CD4-positive, alpha-beta memory T cell (primary cell): ENCODE data around the gene EDEM1. TPM values are rescaled to one million over a fixed set of nuclear protein-coding genes. Genes with fewer than 3 reads are reported as not detected.

Experiments
- CTCF ChIA-PET: fragments of 350-600 bp; sonication (Branson Sonifier 250); formaldehyde crosslinking; loops from one replicate; lab custom pipeline; 2021; ENCODE audit warnings: inconsistent platforms; ENCODE audit not compliant: partially characterized antibody; lab: Charles Lee
- POLR2A ChIA-PET: fragments of 350-600 bp; sonication (Branson Sonifier 250); formaldehyde crosslinking; loops from one replicate; lab custom pipeline; 2021; ENCODE audit not compliant: partially characterized antibody; lab: Charles Lee
- DNase-seq, 5 donors: peaks; one replicate each; pipeline versions ENCODE4 v3.0.0 to v3.0.0-alpha.2; 2020 to 2022; ENCODE audit warnings: mixed read lengths in 1 of 5
- H3K27ac ChIP-seq: one replicate; pipeline ENCODE4 v1.7.0; 2013; ENCODE audit warnings: low read depth, low read length
- H3K27me3 ChIP-seq: 2 replicates; pipeline ENCODE4 v1.7.0; 2013; ENCODE audit warnings: mild to moderate bottlenecking, low read length, moderate library complexity; ENCODE audit not compliant: insufficient read depth
- H3K36me3 ChIP-seq: 2 replicates; pipeline ENCODE4 v1.7.0; 2013; ENCODE audit warnings: mild to moderate bottlenecking, low read length, moderate library complexity; ENCODE audit not compliant: insufficient read depth
- H3K4me1 ChIP-seq: 2 replicates; pipeline ENCODE4 v1.7.0; 2013; ENCODE audit warnings: mild to moderate bottlenecking, low read length, moderate library complexity; ENCODE audit not compliant: insufficient read depth
- H3K4me3 ChIP-seq, 2 donors: one replicate each; pipeline ENCODE4 v1.7.0; 2013; ENCODE audit warnings: low read length in 2 of 2, mild to moderate bottlenecking in 1 of 2
- H3K9me3 ChIP-seq, 2 donors: one replicate each; pipeline ENCODE4 v1.7.0; 2013; ENCODE audit warnings: low read length in 2 of 2, control low read depth in 1 of 2; ENCODE audit not compliant: control insufficient read depth in 1 of 2
- H3K27ac Mint-ChIP-seq, 7 donors: one replicate each; pipeline ENCODE4 v1.8.0; 2020 to 2021; ENCODE audit warnings: mixed read lengths in 7 of 7, mild to moderate bottlenecking in 6 of 7, inconsistent platforms in 3 of 7, moderate library complexity in 3 of 7
- H3K27me3 Mint-ChIP-seq, 2 donors: one replicate each; pipeline ENCODE4 v1.8.0; 2020 to 2021; ENCODE audit warnings: mixed read lengths in 2 of 2
- H3K36me3 Mint-ChIP-seq, 2 donors: one replicate each; pipeline ENCODE4 v1.8.0; 2020 to 2021; ENCODE audit warnings: mixed read lengths in 2 of 2, inconsistent platforms in 1 of 2, mild to moderate bottlenecking in 1 of 2
- H3K4me1 Mint-ChIP-seq, 4 donors: one replicate each; pipeline ENCODE4 v1.8.0; 2020 to 2021; ENCODE audit warnings: mixed read lengths in 4 of 4, mild to moderate bottlenecking in 1 of 4
- H3K4me3 Mint-ChIP-seq, 8 donors: one replicate each; pipeline ENCODE4 v1.8.0; 2020 to 2021; ENCODE audit warnings: mixed read lengths in 8 of 8, mild to moderate bottlenecking in 7 of 8, moderate library complexity in 6 of 8, inconsistent platforms in 3 of 8
- H3K9me3 Mint-ChIP-seq, 8 donors: one replicate each; pipeline ENCODE4 v1.8.0; 2020 to 2021; ENCODE audit warnings: mixed read lengths in 8 of 8, mild to moderate bottlenecking in 5 of 8, inconsistent platforms in 3 of 8, moderate library complexity in 1 of 8
- intact Hi-C: fragments of 100-400 bp; cut with micrococcal nuclease; formaldehyde crosslinking; loops from one replicate; pipeline ENCODE4 v1.15.1; 2023
- polyA plus RNA-seq, 2 donors: library from polyadenylated mRNA; unstranded; fragments of 300-500 nt; fragmentation: Illumina TruSeq; gene quantifications; one replicate each; pipeline ENCODE4 v1.2.3, GENCODE V29; 2021
- total RNA-seq, 2 experiments: library from RNA; stranded (reverse); gene quantifications; one replicate each; pipeline ENCODE4 v1.2.3, GENCODE V29; 2021

The EDEM1 gene
- total and polyA plus RNA-seq, 4 experiments from 2014 or later = 42.4 to 153 (median 99.4) TPM

GRCh38 chr3:5160321-5160720 lies 27.2 kb upstream of the EDEM1 start:
- no peaks in the 10 kb centered on the region for H3K9me3 Mint-ChIP-seq
- H3K27ac Mint-ChIP-seq = peak overlapping the region in 5 of 7 donors; percentile 3 to 73 (median 32)
- Histone ChIP-seq H3K4me3 (no peak overlapping the region), H3K4me1 (peaks cover 29% of the 10 kb centered on the region), H3K27ac (no peak overlapping the region), H3K9me3 (no peaks in the 10 kb centered on the region), H3K36me3 (no peaks in the 10 kb centered on the region), H3K27me3 (no peaks in the 10 kb centered on the region)
- H3K27me3 Mint-ChIP-seq = no peaks in the 10 kb centered on the region
- intact Hi-C loops = no loop called here
- CTCF ChIA-PET = no interaction called here
- H3K36me3 Mint-ChIP-seq = peaks cover 0 to 4% of the 10 kb centered on the region in 2 donors
- peak overlapping the region in 4 of 8 donors; percentile 4 to 26 (median 10) for H3K4me3 Mint-ChIP-seq
- peaks cover 50 to 82% (median 70%) of the 10 kb centered on the region in 4 donors for H3K4me1 Mint-ChIP-seq
- POLR2A ChIA-PET = no interaction called here
- no peak for DNase-seq

- peaks cover 49 to 79% (median 67%) of the 10 kb centered on the region in 4 donors for H3K4me1 Mint-ChIP-seq
- H3K27ac ChIP-seq = no peak overlapping the region
- no peaks in the 10 kb centered on the region for H3K27me3 Mint-ChIP-seq
- no peaks in the 10 kb centered on the region for H3K9me3 ChIP-seq
- no peaks in the 10 kb centered on the region for H3K36me3 ChIP-seq
- peak overlapping the region in 5 of 8 donors; percentile 11 to 71 (median 31) for H3K4me3 Mint-ChIP-seq
- H3K36me3 Mint-ChIP-seq = peaks cover 3 to 4% of the 10 kb centered on the region in 2 donors
- no peak overlapping the region for H3K4me3 ChIP-seq
- ChIA-PET CTCF (interaction anchor here (1.2 to 1.7 kb wide), 2 partner anchors 8 to 26 kb away, joined by 3 to 4 read pairs; no protein-coding TSS in a partner anchor), POLR2A (interaction anchor here (1.3 kb wide), 1 partner anchor 28 kb away, joined by 5 read pairs; no protein-coding TSS in a partner anchor)
- intact Hi-C loops = no loop called here
- DNase-seq = no peak
- H3K27ac Mint-ChIP-seq = peak overlapping the region in 6 of 7 donors; percentile 8 to 80 (median 45)
- peaks cover 29% of the 10 kb centered on the region for H3K4me1 ChIP-seq
- H3K27me3 ChIP-seq = no peaks in the 10 kb centered on the region
- no peaks in the 10 kb centered on the region for H3K9me3 Mint-ChIP-seq
Observed at GRCh38 chr3:5160940-5161858, 26.3 kb upstream of the EDEM1 start.

GRCh38 chr3:5162102-5162501 lies 25.4 kb upstream of the EDEM1 start:
- CTCF ChIA-PET = interaction anchor here (1.2 to 1.7 kb wide), 2 partner anchors 9 to 27 kb away, joined by 3 to 4 read pairs; no protein-coding TSS in a partner anchor
- no peak for DNase-seq
- H3K9me3 Mint-ChIP-seq = no peaks in the 10 kb centered on the region
- peaks cover 29% of the 10 kb centered on the region for H3K4me1 ChIP-seq
- peaks cover 52 to 79% (median 68%) of the 10 kb centered on the region in 4 donors for H3K4me1 Mint-ChIP-seq
- H3K27me3 Mint-ChIP-seq = no peaks in the 10 kb centered on the region
- intact Hi-C loops = no loop called here
- peaks cover 3 to 4% of the 10 kb centered on the region in 2 donors for H3K36me3 Mint-ChIP-seq
- H3K9me3 ChIP-seq = no peaks in the 10 kb centered on the region
- POLR2A ChIA-PET = interaction anchor here (1.3 kb wide), 1 partner anchor 27 kb away, joined by 5 read pairs; no protein-coding TSS in a partner anchor
- no peak overlapping the region for H3K4me3 ChIP-seq
- H3K27ac Mint-ChIP-seq = peak overlapping the region in 3 of 7 donors; percentile 9 to 58 (median 23)
- peak overlapping the region in 2 of 8 donors; percentile 6 to 8 for H3K4me3 Mint-ChIP-seq
- H3K27ac ChIP-seq = no peak overlapping the region
- H3K36me3 ChIP-seq = no peaks in the 10 kb centered on the region
- no peaks in the 10 kb centered on the region for H3K27me3 ChIP-seq

GRCh38 chr3:5165698-5166097 lies 21.8 kb upstream of the EDEM1 start:
- H3K27ac ChIP-seq = no peak overlapping the region

DNA sequence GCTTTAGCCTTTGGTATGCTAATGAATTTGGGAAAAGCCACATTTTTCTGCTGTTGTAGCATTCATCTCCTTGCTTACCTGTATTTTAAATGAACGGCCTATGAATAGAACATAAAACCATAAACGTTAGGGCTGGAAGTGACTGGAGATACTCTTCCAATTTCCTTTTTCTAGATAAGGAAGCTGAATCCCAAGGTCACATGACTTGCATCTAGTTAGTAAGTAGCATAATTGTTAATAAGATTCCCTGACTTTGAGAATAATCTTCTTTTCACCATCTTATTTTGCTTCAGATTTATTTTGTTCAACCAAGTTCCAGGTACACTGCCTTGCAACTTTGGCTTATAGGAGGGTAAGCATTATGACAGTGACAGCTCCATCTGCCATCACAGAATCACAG lies 20.7 kb upstream of the EDEM1 start:
- Histone ChIP-seq H3K9me3 (no peaks in the 10 kb centered on the region), H3K4me1 (peaks cover 8% of the 10 kb centered on the region), H3K4me3 (no peak overlapping the region), H3K36me3 (no peaks in the 10 kb centered on the region), H3K27ac (no peak overlapping the region), H3K27me3 (no peaks in the 10 kb centered on the region)
- H3K9me3 Mint-ChIP-seq = no peaks in the 10 kb centered on the region
- no peaks in the 10 kb centered on the region for H3K27me3 Mint-ChIP-seq
- H3K27ac Mint-ChIP-seq = peak overlapping the region in 2 of 7 donors; percentile 29 to 32
- DNase-seq = no peak
- ChIA-PET POLR2A (no interaction called here), CTCF (interaction anchor here (0.7 to 1.2 kb wide), 2 partner anchors 15 to 143 kb away, joined by 3 to 4 read pairs; no protein-coding TSS in a partner anchor)
- H3K4me1 Mint-ChIP-seq = peaks cover 36 to 68% (median 55%) of the 10 kb centered on the region in 4 donors
- intact Hi-C loops = no loop called here
- no peak overlapping the region for H3K4me3 Mint-ChIP-seq
- peaks cover 3 to 10% of the 10 kb centered on the region in 2 donors for H3K36me3 Mint-ChIP-seq

More at GRCh38 chr3:5165698-5166097, 21.8 kb upstream of the EDEM1 start:
- intact Hi-C loops = no loop called here
- Mint-ChIP-seq H3K27me3 (no peaks in the 10 kb centered on the region), H3K4me3 (no peak overlapping the region), H3K36me3 (peaks cover 2 to 3% of the 10 kb centered on the region in 2 donors), H3K9me3 (no peaks in the 10 kb centered on the region), H3K4me1 (peaks cover 48 to 80% (median 66%) of the 10 kb centered on the region in 4 donors), H3K27ac (peak overlapping the region in 2 of 7 donors; percentile 27 to 29)
- Histone ChIP-seq H3K4me1 (peaks cover 20% of the 10 kb centered on the region), H3K9me3 (no peaks in the 10 kb centered on the region), H3K27me3 (no peaks in the 10 kb centered on the region), H3K4me3 (no peak overlapping the region), H3K36me3 (no peaks in the 10 kb centered on the region)
- POLR2A ChIA-PET = interaction anchor here (0.7 to 1.4 kb wide), 2 partner anchors 11 to 22 kb away, joined by 3 read pairs; partner anchors contain the start of gene EDEM1
- CTCF ChIA-PET = no interaction called here
- no peak for DNase-seq

DNA sequence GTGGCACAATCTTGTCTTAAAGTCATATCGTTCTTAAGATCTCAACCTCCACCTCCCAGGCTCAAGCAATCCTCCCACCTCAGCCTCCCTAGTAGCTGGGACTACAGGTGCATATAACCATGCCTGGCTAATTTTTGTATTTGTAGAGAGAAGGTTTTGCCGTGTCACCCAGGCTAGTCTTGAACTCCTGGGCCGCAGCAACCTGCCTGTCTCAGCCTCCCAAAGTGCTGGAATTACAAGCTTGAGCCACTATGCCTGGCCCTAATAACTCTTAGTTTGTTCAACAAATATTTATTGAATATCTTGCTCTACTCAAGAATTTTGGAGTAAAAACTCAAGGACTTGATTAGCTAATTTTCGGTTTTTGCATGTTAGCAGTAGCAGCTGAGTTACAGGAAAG lies 19.4 kb upstream of the EDEM1 start:
- H3K4me1 ChIP-seq = peaks cover 4% of the 10 kb centered on the region
- H3K27ac ChIP-seq = no peak overlapping the region
- POLR2A ChIA-PET = interaction anchor here (1.2 to 1.7 kb wide), 3 partner anchors 14 to 26 kb away, joined by 4 to 6 read pairs (median 6); no protein-coding TSS in a partner anchor
- Mint-ChIP-seq H3K27ac (peak overlapping the region in 4 of 7 donors; percentile 7 to 77 (median 60)), H3K27me3 (no peaks in the 10 kb centered on the region), H3K9me3 (no peaks in the 10 kb centered on the region), H3K4me3 (no peak overlapping the region), H3K4me1 (peaks cover 31 to 58% (median 49%) of the 10 kb centered on the region in 4 donors), H3K36me3 (peaks cover 7 to 18% of the 10 kb centered on the region in 2 donors)
- H3K4me3 ChIP-seq = no peak overlapping the region
- intact Hi-C loops = no loop called here
- peaks cover 5% of the 10 kb centered on the region for H3K36me3 ChIP-seq
- no peak for DNase-seq
- H3K9me3 ChIP-seq = no peaks in the 10 kb centered on the region
- no peaks in the 10 kb centered on the region for H3K27me3 ChIP-seq
- CTCF ChIA-PET = interaction anchor here (1.2 kb wide), 1 partner anchor 14 kb away, joined by 4 read pairs; no protein-coding TSS in a partner anchor

- no peaks in the 10 kb centered on the region for H3K27me3 ChIP-seq
- intact Hi-C loops = no loop called here
- H3K36me3 Mint-ChIP-seq = peaks cover 14 to 33% of the 10 kb centered on the region in 2 donors
- DNase-seq = no peak
- H3K4me3 ChIP-seq = no peak overlapping the region
- no peaks in the 10 kb centered on the region for H3K27me3 Mint-ChIP-seq
- no peaks in the 10 kb centered on the region for H3K9me3 Mint-ChIP-seq
- no peak overlapping the region for H3K4me3 Mint-ChIP-seq
- H3K27ac ChIP-seq = no peak overlapping the region
- H3K36me3 ChIP-seq = peaks cover 11% of the 10 kb centered on the region
- no peaks in the 10 kb centered on the region for H3K4me1 ChIP-seq
- H3K4me1 Mint-ChIP-seq = peaks cover 25 to 43% (median 36%) of the 10 kb centered on the region in 4 donors
- H3K9me3 ChIP-seq = no peaks in the 10 kb centered on the region
- ChIA-PET POLR2A (no interaction called here), CTCF (no interaction called here)
- peak overlapping the region in 3 of 7 donors; percentile 1 to 76 (median 22) for H3K27ac Mint-ChIP-seq
Observed at GRCh38 chr3:5169807-5170206, 17.7 kb upstream of the EDEM1 start.
